AG09319 (cell line): ENCODE results near the gene RAPGEF5.

ENCODE experiments used
- DNase-seq: peaks from one replicate; pipeline ENCODE4 v3.0.0-alpha.2; 2010; ENCODE audit warnings: low read depth; ENCODE audit errors: extremely low read depth
- TF ChIP-seq, protein P1 (sequence below): IDR thresholded peaks from 2 replicates; pipeline ENCODE4 v1.5.1; 2011; ENCODE audit warnings: low read depth, mild to moderate bottlenecking, inconsistent platforms, low read length, moderate library complexity

The RAPGEF5 gene

GRCh38 chr7:22371878-22372277 is 14.9 kb upstream of the RAPGEF5 start:
- TF ChIP-seq, protein P1, sequence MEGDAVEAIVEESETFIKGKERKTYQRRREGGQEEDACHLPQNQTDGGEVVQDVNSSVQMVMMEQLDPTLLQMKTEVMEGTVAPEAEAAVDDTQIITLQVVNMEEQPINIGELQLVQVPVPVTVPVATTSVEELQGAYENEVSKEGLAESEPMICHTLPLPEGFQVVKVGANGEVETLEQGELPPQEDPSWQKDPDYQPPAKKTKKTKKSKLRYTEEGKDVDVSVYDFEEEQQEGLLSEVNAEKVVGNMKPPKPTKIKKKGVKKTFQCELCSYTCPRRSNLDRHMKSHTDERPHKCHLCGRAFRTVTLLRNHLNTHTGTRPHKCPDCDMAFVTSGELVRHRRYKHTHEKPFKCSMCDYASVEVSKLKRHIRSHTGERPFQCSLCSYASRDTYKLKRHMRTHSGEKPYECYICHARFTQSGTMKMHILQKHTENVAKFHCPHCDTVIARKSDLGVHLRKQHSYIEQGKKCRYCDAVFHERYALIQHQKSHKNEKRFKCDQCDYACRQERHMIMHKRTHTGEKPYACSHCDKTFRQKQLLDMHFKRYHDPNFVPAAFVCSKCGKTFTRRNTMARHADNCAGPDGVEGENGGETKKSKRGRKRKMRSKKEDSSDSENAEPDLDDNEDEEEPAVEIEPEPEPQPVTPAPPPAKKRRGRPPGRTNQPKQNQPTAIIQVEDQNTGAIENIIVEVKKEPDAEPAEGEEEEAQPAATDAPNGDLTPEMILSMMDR = no peak
- no peak for DNase-seq

DNA sequence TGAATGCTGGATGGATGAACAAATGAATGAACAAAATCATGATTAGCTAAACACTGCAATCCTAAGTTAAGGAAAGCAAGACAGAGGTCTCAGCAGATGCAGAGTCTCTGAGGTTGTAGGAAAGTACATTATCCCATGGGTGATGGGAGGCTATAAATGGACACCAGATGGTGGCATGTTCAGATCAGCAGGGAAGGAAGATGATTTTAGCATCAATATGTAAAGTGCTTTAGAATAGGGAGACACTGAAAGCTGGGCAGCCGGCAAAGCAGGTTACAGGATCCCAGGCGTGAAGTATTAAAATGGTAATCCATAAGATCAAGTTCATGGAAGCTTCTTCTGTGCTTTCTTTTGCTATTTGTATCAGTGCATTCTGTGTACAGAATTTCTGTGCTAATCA is 7.9 kb upstream of the RAPGEF5 start:
- DNase-seq = no peak
- TF ChIP-seq, protein P1 = no peak

GRCh38 chr7:22363756-22364422 is 6.9 kb upstream of the RAPGEF5 start:
- DNase-seq = no peak
- TF ChIP-seq, protein P1 = no peak

DNA sequence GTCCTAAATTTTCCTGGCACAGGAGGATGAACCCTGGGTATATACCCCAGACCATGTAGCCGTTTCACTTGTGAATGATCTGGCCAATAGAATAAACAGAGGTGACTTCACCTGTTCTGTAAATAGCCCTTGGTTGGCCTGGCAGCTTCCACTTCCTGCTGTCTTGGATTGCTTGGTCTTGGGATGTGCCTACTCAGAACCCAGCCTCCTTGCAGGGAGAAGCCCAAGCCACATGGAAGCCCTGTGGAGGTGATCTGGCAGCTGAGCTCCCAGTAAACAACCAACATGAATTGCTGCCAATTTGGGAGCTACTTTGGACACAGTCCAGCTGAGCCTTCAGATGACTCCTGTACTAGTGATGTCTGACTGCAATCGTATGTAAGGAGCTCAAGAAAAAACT is 4.8 kb upstream of the RAPGEF5 start:
- TF ChIP-seq, protein P1 = no peak
- no peak for DNase-seq

GRCh38 chr7:22361320-22361719 is 4.4 kb upstream of the RAPGEF5 start:
- no peak for DNase-seq
- TF ChIP-seq, protein P1 = no peak

GRCh38 chr7:22358820-22359697 is 2.1 kb upstream of the RAPGEF5 start:
- DNase-seq = no peak
- TF ChIP-seq, protein P1 = no peak
